Retinal pigment epithelial cell (primary cell): ENCODE measurements around the gene DISP3.

Experiments
- DNase-seq: peaks from one replicate; pipeline ENCODE4 v3.0.0-alpha.2; 2010; ENCODE audit warnings: low read depth
- H3K4me3 ChIP-seq: 2 replicates; pipeline ENCODE4 v1.5.1; 2011; ENCODE audit warnings: mild to moderate bottlenecking, low read length, control low read depth, moderate library complexity
- TF ChIP-seq, protein P1 (sequence below): conservative IDR thresholded peaks from 2 replicates; pipeline ENCODE4 v1.5.1; 2011; ENCODE audit warnings: low read depth, low read length, control low read depth, inconsistent platforms

DISP3 gene

GRCh38 chr1:11525151-11525505 is 46.2 kb downstream of the DISP3 start:
- TF ChIP-seq, protein P1, sequence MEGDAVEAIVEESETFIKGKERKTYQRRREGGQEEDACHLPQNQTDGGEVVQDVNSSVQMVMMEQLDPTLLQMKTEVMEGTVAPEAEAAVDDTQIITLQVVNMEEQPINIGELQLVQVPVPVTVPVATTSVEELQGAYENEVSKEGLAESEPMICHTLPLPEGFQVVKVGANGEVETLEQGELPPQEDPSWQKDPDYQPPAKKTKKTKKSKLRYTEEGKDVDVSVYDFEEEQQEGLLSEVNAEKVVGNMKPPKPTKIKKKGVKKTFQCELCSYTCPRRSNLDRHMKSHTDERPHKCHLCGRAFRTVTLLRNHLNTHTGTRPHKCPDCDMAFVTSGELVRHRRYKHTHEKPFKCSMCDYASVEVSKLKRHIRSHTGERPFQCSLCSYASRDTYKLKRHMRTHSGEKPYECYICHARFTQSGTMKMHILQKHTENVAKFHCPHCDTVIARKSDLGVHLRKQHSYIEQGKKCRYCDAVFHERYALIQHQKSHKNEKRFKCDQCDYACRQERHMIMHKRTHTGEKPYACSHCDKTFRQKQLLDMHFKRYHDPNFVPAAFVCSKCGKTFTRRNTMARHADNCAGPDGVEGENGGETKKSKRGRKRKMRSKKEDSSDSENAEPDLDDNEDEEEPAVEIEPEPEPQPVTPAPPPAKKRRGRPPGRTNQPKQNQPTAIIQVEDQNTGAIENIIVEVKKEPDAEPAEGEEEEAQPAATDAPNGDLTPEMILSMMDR: no peak
- DNase-seq: no peak
- H3K4me3 ChIP-seq: no peak overlapping the region

- H3K4me3 ChIP-seq: no peak overlapping the region
Measured at GRCh38 chr1:11525516-11525915, 46.6 kb downstream of the DISP3 start.

GRCh38 chr1:11526071-11526895 is 47.3 kb downstream of the DISP3 start:
- no peak for DNase-seq
- TF ChIP-seq, protein P1: no peak
- no peak overlapping the region for H3K4me3 ChIP-seq

More at GRCh38 chr1:11525516-11525915, 46.6 kb downstream of the DISP3 start:
- TF ChIP-seq, protein P1: no peak
- no peak for DNase-seq

DNA sequence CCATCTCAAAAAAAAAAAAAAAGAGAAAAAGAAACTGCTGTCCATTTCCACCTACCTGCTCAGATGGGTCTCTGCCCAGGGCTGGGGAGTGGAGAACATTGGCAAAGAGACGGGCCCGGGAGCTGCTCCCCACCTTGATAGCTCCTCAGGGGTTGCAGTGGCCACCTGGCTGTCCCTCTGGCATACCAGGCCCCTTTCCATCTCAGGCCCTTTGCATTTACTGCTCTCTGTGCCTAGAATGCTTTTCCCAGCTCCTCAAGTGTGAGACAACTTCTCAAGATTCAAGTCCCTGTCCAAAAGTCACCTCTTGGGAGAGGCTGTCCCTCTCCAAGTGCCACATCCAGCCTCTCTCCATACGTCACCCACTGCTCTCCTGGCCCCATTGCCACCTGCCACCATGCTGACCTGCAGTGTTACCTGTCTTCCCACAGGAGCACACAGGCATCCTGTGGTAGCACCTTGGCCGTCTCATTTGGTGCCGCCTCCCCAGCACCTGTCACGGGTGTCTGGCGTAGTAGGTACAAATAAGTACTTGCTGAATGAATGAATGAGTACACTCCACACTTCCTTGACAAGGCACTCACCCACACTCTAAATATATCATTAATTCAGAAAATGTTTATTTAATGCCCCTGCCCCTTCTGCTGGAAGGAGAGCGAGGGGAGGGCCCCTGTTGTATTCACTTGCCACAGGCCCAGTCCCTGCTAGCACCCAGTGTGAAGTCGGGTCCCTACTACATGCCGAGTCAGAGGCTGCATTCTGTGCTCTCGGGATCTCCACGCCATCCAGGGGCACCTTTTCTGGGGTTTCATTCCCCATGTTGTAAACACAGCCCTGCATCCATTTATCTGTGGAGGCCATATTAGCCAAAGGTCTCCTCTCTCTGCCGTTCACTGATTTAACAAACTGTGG is 48.8 kb downstream of the DISP3 start:
- TF ChIP-seq, protein P1: no peak
- no peak for DNase-seq
- no peak overlapping the region for H3K4me3 ChIP-seq

GRCh38 chr1:11528611-11529261 is 49.8 kb downstream of the DISP3 start:
- no peak for DNase-seq

GRCh38 chr1:11529330-11529729 is 50.4 kb downstream of the DISP3 start:
- TF ChIP-seq, protein P1: no peak
- H3K4me3 ChIP-seq: no peak overlapping the region
- no peak for DNase-seq

More at GRCh38 chr1:11528611-11529261, 49.8 kb downstream of the DISP3 start:
- TF ChIP-seq, protein P1: no peak
- H3K4me3 ChIP-seq: no peak overlapping the region
